Ascending aorta (tissue), 2 donors: ENCODE results near the gene CDC16. TPM values are rescaled to one million over a fixed set of nuclear protein-coding genes. Genes with fewer than 3 reads are reported as not detected.

Experiments used
- DNase-seq, 2 donors: peaks; one replicate each; pipeline ENCODE4 v3.0.0-alpha.2; 2019; ENCODE audit warnings: low spot score in 2 of 2
- H3K27ac ChIP-seq, 2 donors: fragments of 200-600 bp; sonication (generic); one replicate each; pipeline ENCODE4 v1.5.1; 2016 to 2017; ENCODE audit warnings: mild to moderate bottlenecking in 1 of 2
- H3K27me3 ChIP-seq: fragments of 200-600 bp; sonication (generic); one replicate; pipeline ENCODE4 v1.5.1; 2017
- H3K36me3 ChIP-seq, 2 donors: fragments of 200-600 bp; sonication (generic); one replicate each; pipeline ENCODE4 v1.5.1; 2016
- H3K4me1 ChIP-seq, 2 donors: fragments of 200-600 bp; sonication (generic); one replicate each; pipeline ENCODE4 v1.5.1; 2016 to 2017; ENCODE audit warnings: mild to moderate bottlenecking in 1 of 2
- H3K4me3 ChIP-seq, 2 donors: fragments of 200-600 bp; sonication (generic); one replicate each; pipeline ENCODE4 v1.5.1; 2016 to 2017; ENCODE audit warnings: mild to moderate bottlenecking in 1 of 2
- H3K9me3 ChIP-seq, 2 donors: fragments of 200-600 bp; sonication (generic); one replicate each; pipeline ENCODE4 v1.5.1; 2016
- intact Hi-C: fragments of 100-400 bp; cut with DNase I; formaldehyde crosslinking; loops from one replicate; pipeline ENCODE4 v1.15.1; 2023
- total RNA-seq: library from RNA; depleted of rRNA; stranded (reverse); fragments of >200 nt; gene quantifications from one replicate; pipeline ENCODE4 v1.1.0, GENCODE V29; 2016
- TF ChIP-seq, protein P1 (sequence below), 3 experiments: fragments of 200-600 bp in 2 of 3; fragments of 450-650 bp in 1 of 3; sonication (generic) in 2 of 3; IDR thresholded peaks; one replicate each; pipeline ENCODE4 v1.5.1; 2016 to 2019; ENCODE audit warnings: antibody characterized with exemption in 3 of 3, mild to moderate bottlenecking in 1 of 3, moderate library complexity in 1 of 3

CDC16 gene
- total RNA-seq, 1 donor from 2014 or later = 41.1 TPM

GRCh38 chr13:114288157-114288591 lies 53.5 kb downstream of the CDC16 start:
- intact Hi-C loops = no loop called here
- no peak overlapping the region for H3K4me3 ChIP-seq
- no peak overlapping the region for H3K27ac ChIP-seq
- H3K36me3 ChIP-seq = peaks cover 27 to 54% of the 10 kb centered on the region in 2 donors
- H3K27me3 ChIP-seq = no peaks in the 10 kb centered on the region
- TF ChIP-seq, protein P1, sequence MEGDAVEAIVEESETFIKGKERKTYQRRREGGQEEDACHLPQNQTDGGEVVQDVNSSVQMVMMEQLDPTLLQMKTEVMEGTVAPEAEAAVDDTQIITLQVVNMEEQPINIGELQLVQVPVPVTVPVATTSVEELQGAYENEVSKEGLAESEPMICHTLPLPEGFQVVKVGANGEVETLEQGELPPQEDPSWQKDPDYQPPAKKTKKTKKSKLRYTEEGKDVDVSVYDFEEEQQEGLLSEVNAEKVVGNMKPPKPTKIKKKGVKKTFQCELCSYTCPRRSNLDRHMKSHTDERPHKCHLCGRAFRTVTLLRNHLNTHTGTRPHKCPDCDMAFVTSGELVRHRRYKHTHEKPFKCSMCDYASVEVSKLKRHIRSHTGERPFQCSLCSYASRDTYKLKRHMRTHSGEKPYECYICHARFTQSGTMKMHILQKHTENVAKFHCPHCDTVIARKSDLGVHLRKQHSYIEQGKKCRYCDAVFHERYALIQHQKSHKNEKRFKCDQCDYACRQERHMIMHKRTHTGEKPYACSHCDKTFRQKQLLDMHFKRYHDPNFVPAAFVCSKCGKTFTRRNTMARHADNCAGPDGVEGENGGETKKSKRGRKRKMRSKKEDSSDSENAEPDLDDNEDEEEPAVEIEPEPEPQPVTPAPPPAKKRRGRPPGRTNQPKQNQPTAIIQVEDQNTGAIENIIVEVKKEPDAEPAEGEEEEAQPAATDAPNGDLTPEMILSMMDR (IDR thresholded peaks at IDR 0.05) = no peak
- no peaks in the 10 kb centered on the region for H3K9me3 ChIP-seq
- H3K4me1 ChIP-seq = peaks cover 0 to 4% of the 10 kb centered on the region in 2 donors
- no peak for DNase-seq

DNA sequence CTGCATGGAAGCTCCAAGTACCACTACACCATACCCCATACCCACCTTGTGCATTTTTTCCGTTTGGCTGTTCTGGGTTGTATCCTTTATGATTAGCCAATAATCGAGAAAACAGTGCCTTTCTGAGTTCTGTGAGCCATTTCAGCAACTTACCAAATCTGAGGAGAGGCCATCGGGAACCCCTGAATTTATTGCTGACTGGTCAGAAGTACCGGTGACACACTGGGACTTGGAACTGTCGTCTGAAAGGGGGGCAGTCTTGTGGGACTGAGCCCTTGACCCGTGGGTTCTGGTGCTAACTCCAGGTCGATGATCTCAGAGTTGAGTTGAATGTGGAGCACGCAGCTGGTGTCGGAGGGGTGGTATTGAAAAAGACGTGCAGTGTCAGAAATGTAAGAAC lies 61.8 kb downstream of the CDC16 start:
- H3K27me3 ChIP-seq = no peaks in the 10 kb centered on the region
- intact Hi-C loops = no loop called here
- TF ChIP-seq, protein P1 (IDR thresholded peaks at IDR 0.05) = no peak
- H3K4me1 ChIP-seq = no peaks in the 10 kb centered on the region
- DNase-seq = no peak
- no peak overlapping the region for H3K4me3 ChIP-seq
- H3K36me3 ChIP-seq = peaks cover 46 to 73% of the 10 kb centered on the region in 2 donors
- H3K27ac ChIP-seq = no peak overlapping the region
- H3K9me3 ChIP-seq = no peaks in the 10 kb centered on the region

GRCh38 chr13:114296902-114297301 lies 62.2 kb downstream of the CDC16 start:
- Histone ChIP-seq H3K4me1 (no peaks in the 10 kb centered on the region), H3K27ac (no peak overlapping the region), H3K4me3 (no peak overlapping the region), H3K27me3 (no peaks in the 10 kb centered on the region), H3K36me3 (peaks cover 47 to 73% of the 10 kb centered on the region in 2 donors), H3K9me3 (no peaks in the 10 kb centered on the region)
- intact Hi-C loops = no loop called here
- TF ChIP-seq, protein P1 (IDR thresholded peaks at IDR 0.05) = no peak
- DNase-seq = no peak

- H3K27ac ChIP-seq = no peak overlapping the region
- TF ChIP-seq, protein P1 (IDR thresholded peaks at IDR 0.05) = no peak
- no peak overlapping the region for H3K4me3 ChIP-seq
- H3K4me1 ChIP-seq = no peaks in the 10 kb centered on the region
- no peak for DNase-seq
- intact Hi-C loops = no loop called here
- H3K9me3 ChIP-seq = no peaks in the 10 kb centered on the region
- H3K27me3 ChIP-seq = no peaks in the 10 kb centered on the region
- peaks cover 45 to 74% of the 10 kb centered on the region in 2 donors for H3K36me3 ChIP-seq
Measured at GRCh38 chr13:114298866-114299265, 64.2 kb downstream of the CDC16 start.

- peaks cover 51 to 82% of the 10 kb centered on the region in 2 donors for H3K36me3 ChIP-seq
- TF ChIP-seq, protein P1 (IDR thresholded peaks at IDR 0.05) = no peak
- H3K4me3 ChIP-seq = no peak overlapping the region
- DNase-seq = no peak
- no peaks in the 10 kb centered on the region for H3K9me3 ChIP-seq
- no peaks in the 10 kb centered on the region for H3K4me1 ChIP-seq
- intact Hi-C loops = no loop called here
- no peak overlapping the region for H3K27ac ChIP-seq
- H3K27me3 ChIP-seq = no peaks in the 10 kb centered on the region
Measured at GRCh38 chr13:114299604-114300305, 65.1 kb downstream of the CDC16 start.
